ENCODE measurements around the gene ARHGEF28.

DNA sequence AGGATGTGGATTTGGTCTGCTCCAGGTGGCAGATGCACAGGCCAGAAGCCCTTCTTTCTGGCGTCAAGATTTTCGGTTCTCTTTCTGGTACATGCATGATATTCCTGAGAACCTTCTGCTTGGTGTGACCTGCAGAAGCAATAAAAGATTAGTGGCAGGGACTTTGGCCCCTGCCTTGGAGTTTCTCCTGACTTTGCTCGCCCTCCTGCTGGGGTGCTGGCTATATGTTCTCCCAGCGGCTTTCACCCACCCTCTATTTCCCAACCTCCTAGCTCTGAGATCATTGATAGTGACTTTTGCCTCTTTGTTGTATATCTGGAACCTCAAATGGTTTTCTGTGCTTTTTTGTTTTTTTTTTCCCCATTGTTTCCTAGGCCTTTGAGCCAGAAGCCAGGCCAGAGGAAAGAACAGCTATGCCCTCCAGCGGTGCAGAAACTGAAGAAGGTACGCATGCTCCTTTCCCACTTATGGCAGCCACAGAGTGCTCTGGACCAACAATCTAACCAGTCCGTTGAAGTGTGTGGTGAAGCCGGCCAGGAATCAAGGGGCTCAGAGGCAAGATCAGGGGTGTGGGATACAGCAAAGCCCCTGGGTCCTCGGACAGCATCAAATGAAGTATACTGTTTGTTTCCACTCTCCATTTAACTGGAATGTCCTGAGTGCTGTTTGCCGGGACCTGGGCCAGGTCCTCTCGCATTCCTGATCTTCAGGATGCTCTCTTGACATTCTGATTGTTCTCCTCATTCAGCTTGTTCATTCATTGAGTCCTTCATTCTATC is 154.5 kb downstream of the ARHGEF28 start:
- TF ChIP-seq, protein P1, sequence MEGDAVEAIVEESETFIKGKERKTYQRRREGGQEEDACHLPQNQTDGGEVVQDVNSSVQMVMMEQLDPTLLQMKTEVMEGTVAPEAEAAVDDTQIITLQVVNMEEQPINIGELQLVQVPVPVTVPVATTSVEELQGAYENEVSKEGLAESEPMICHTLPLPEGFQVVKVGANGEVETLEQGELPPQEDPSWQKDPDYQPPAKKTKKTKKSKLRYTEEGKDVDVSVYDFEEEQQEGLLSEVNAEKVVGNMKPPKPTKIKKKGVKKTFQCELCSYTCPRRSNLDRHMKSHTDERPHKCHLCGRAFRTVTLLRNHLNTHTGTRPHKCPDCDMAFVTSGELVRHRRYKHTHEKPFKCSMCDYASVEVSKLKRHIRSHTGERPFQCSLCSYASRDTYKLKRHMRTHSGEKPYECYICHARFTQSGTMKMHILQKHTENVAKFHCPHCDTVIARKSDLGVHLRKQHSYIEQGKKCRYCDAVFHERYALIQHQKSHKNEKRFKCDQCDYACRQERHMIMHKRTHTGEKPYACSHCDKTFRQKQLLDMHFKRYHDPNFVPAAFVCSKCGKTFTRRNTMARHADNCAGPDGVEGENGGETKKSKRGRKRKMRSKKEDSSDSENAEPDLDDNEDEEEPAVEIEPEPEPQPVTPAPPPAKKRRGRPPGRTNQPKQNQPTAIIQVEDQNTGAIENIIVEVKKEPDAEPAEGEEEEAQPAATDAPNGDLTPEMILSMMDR (conservative IDR thresholded peaks at IDR 0.05 in 1 of 2, IDR thresholded peaks at IDR 0.05 in 1 of 2; ENCODE audit: low read depth in 1 of 2, low read length in 2 of 2): no peak
- no peak for TF ChIP-seq EZH2 (IDR thresholded peaks at IDR 0.05; ENCODE audit: low read length, missing control alignments)

Measured in fibroblast of lung (primary cell).